ENCODE measurements around the gene NELL1. TPM values are rescaled to one million over a fixed set of nuclear protein-coding genes. Genes with fewer than 3 reads are reported as not detected.

The NELL1 gene
- total RNA-seq, 6 experiments from 2014 or later, result not detected

GRCh38 chr11:20762116-20762844, 92.9 kb downstream of the NELL1 start:
- Mint-ChIP-seq H3K9me3 (peaks cover 79% of the 10 kb centered on the region), H3K36me3 (ENCODE audit: low read depth) (no peaks in the 10 kb centered on the region), H3K27me3 (ENCODE audit: insufficient read depth) (no peaks in the 10 kb centered on the region; the same call in 1 of the 2 replicates), H3K4me3 (no peak overlapping the region), H3K4me1 (ENCODE audit: low read depth) (no peaks in the 10 kb centered on the region), H3K27ac (no peak overlapping the region)
- no peak for TF ChIP-seq CTCF (IDR thresholded peaks at IDR 0.05)
- DNase-seq, result no peak

GRCh38 chr11:20762980-20763379, 93.6 kb downstream of the NELL1 start:
- no peaks in the 10 kb centered on the region for H3K4me1 Mint-ChIP-seq (ENCODE audit: low read depth)
- no peak overlapping the region for H3K27ac Mint-ChIP-seq
- TF ChIP-seq CTCF (IDR thresholded peaks at IDR 0.05), result no peak
- no peak for DNase-seq
- no peak overlapping the region for H3K4me3 Mint-ChIP-seq
- peaks cover 74% of the 10 kb centered on the region for H3K9me3 Mint-ChIP-seq
- H3K27me3 Mint-ChIP-seq (ENCODE audit: insufficient read depth), result no peaks in the 10 kb centered on the region; the same call in 1 of the 2 replicates
- no peaks in the 10 kb centered on the region for H3K36me3 Mint-ChIP-seq (ENCODE audit: low read depth)

- H3K4me1 Mint-ChIP-seq (ENCODE audit: low read depth), result no peaks in the 10 kb centered on the region
- DNase-seq, result no peak
- H3K27ac Mint-ChIP-seq, result no peak overlapping the region
- H3K4me3 Mint-ChIP-seq, result no peak overlapping the region
- no peaks in the 10 kb centered on the region for H3K27me3 Mint-ChIP-seq (ENCODE audit: insufficient read depth)
- H3K36me3 Mint-ChIP-seq (ENCODE audit: low read depth), result no peaks in the 10 kb centered on the region; the same call in 1 of the 2 replicates
- H3K9me3 Mint-ChIP-seq, result peaks cover 39% of the 10 kb centered on the region
- no peak for TF ChIP-seq CTCF (IDR thresholded peaks at IDR 0.05)
Measured at GRCh38 chr11:20770414-20770946, 101.1 kb downstream of the NELL1 start.

GRCh38 chr11:20771026-20771425, 101.6 kb downstream of the NELL1 start:
- H3K36me3 Mint-ChIP-seq (ENCODE audit: low read depth), result no peaks in the 10 kb centered on the region; the same call in 1 of the 2 replicates
- H3K27me3 Mint-ChIP-seq (ENCODE audit: insufficient read depth), result no peaks in the 10 kb centered on the region
- no peak for DNase-seq
- H3K27ac Mint-ChIP-seq, result no peak overlapping the region
- H3K9me3 Mint-ChIP-seq, result peaks cover 37% of the 10 kb centered on the region
- no peak overlapping the region for H3K4me3 Mint-ChIP-seq
- H3K4me1 Mint-ChIP-seq (ENCODE audit: low read depth), result no peaks in the 10 kb centered on the region
- TF ChIP-seq CTCF (IDR thresholded peaks at IDR 0.05), result no peak

GRCh38 chr11:20771681-20772080, 102.3 kb downstream of the NELL1 start:
- peaks cover 36% of the 10 kb centered on the region for H3K9me3 Mint-ChIP-seq
- DNase-seq, result no peak
- H3K27ac Mint-ChIP-seq, result no peak overlapping the region
- no peaks in the 10 kb centered on the region for H3K4me1 Mint-ChIP-seq (ENCODE audit: low read depth)
- H3K36me3 Mint-ChIP-seq (ENCODE audit: low read depth), result no peaks in the 10 kb centered on the region; the same call in 1 of the 2 replicates
- no peaks in the 10 kb centered on the region for H3K27me3 Mint-ChIP-seq (ENCODE audit: insufficient read depth)
- H3K4me3 Mint-ChIP-seq, result no peak overlapping the region
- no peak for TF ChIP-seq CTCF (IDR thresholded peaks at IDR 0.05)
